HG03025 (cell line): ENCODE data around the gene FAM117A.
"Not testable (repeated sequence)": the region's sequence is repeated elsewhere in the genome, so short reads cannot be mapped to it uniquely, and the experiment has no call there.

Experiments used
- ATAC-seq: cut with Tn5 transposase; IDR thresholded peaks from one replicate; pipeline ENCODE4 v1.9.1; 2021; ENCODE audit warnings: mild to moderate bottlenecking, moderate library complexity; ENCODE audit not compliant: unreplicated experiment, low FRiP score

The FAM117A gene

DNA sequence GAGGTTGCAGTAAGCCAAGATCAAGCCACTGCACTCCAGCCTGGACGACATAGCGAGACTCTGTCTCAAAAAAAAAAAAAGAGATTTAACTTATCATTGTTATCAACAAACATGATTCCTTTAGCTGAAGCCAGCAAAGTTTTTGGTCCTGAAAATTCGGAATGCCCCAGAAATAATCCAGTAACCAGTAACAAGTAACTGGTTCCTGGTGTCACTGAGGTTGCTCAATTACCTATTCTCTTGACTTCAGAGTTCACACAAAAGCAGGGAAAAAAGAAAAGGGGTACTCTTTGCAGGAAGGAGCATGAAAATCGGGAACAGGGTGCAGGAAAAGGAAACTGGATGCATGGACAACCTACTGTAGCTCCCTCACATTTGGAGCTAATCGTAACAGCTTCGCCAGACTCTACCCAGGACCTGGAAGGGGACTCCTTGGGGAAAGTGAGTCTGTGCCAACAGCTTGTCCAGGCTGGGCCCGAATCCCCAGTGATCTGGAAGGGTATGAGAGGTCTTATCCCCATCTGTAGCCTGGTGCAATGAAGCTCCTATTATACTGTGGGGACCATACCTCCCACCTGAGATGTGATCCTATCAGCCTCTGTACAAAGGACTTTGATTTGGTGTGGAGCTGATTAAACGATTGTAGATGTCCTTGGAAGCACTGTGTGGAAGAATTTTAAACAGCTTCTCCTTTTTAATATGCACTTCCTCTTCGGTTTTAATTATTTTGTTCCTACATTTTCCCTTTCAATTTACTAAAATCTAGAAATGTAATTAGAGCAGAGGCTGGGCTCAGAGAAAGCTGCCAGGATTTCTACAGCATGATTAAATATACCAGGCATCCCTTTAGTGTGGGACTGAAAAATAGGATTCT is 82.6 kb downstream of the FAM117A start:
- ATAC-seq = no peak

DNA sequence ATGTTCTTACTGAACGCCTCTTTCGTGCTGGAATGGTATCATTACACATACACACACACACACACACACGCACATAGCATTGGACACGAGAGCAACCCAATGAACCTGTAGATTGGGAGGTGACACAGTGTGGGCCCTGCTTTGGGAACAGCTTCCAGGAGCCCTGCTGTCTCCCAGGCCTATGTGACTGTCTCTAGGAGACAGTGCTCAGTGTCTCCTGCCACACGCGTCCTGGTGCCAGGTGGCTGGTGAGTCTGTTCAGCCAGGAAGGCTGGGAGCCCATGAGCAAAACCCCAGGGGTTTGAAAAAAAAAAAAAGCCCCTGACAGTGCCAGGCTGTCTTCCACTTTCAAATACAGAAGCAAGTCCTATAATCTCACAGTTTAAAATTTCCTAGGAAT is 83.6 kb downstream of the FAM117A start:
- ATAC-seq = no peak

DNA sequence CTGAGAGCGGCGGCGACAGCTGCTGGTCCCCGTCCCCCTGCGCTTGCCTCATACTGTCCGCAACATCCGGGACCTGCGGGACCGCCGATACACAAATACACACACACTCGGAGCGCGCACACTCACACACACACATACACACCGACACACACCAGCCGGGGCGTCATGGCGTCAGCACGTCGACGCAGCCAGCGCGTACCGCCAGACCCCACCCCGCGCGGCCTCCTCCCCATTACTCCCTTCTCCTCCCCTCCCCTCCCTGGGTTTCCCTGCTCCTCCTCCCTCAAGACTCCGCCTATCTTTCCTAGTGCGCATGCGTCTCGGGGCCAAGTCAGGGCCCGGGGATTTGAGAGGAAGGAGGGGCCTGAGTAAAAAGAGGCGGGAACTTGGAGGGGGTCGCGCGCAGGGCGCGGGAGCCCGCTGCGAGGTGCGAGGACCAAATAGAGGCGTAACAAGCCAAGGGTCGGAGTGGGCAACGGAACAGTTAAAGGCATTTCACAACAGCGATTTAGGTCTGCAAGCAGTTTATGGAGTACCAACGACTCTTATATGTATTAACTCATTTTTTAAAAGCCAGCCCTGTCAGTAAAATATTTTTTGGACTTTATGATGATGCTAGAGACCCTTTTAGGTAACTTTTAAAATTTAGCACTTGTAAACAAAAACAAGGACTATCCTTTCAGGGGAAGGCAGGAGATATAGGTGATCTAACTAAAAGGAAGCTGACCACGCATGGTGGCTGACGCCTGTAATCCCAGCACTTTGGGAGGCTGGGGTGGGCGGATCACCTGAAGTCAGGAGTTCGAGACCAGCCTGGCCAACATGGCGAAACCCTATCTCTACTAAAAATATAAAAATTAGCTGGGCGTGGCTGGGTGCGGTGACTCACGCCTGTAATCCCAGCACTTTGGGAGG is 85.7 kb downstream of the FAM117A start, which contains the start of gene SPOP:
TSS of gene SPOP (minus strand) at position 165 of the 915 bp plus-strand sequence. CDS start 55,287 bp downstream, outside the sequence.
- ATAC-seq = peak; percentile 73

DNA sequence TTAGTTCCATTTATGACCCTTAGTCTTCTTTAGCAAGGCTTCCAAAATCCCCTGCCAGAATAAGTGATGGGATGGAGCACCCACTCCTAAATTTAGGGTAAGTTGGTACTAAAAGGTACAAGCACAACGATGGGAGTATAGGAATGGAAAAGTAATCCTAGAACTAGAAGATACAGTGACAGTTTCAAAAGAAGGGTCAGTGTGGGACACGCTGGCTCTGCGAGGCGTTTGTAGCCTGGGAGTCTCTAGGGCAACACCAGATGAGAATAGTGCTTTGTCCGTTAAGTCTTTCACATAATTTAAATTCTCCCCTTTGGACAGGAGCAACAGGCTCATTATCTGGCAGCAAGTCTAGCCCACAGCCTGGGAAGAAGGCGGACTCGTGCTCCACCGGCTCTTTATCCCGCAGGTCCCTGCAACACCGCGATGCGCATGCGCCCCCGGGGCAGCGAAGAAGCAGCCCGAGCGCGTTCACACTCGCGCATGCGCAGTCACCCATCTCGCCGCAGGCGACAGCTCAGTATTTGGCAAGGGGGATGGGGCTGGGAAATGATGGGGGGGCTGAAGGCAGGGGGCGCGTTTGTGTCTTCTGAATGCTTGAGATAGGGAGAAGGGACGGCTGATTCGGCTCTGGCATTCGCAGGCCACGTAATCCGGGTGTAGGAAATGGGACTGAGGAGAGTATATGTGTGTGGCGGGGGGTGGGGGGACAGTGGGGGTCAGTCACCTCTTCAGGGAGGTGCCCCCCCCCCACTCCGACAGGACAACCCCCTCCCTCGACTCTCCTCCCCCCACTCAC is 86.6 kb downstream of the FAM117A start:
- peak; percentile 73 for ATAC-seq

DNA sequence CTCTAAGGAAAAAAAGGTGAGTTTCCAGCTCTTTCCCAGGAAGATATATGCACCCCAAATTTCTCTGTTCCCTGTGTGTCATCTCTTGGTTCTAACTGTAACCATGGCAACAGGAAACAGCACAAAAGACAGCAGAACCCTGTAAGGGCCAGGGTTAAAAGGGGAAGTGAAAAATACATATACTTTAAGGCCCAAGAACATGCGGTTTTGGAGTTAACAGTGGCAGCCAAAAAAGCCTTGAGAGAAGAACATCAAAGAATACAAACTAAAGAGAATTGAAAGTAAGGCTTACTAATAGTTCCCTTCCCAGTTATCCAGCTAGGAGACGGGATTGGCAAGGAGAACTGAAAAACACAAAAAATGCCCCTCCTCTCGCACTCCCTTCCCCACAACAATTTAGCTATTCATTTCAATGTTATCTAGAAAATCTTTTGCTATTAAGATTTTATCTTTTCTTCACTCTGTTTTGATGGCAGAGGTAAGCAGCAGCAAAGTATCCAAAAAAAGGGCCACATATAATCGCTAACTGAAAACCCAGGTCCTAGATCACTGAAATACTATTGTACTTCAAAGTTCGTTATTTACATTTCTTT is 87.6 kb downstream of the FAM117A start:
- ATAC-seq = no peak

DNA sequence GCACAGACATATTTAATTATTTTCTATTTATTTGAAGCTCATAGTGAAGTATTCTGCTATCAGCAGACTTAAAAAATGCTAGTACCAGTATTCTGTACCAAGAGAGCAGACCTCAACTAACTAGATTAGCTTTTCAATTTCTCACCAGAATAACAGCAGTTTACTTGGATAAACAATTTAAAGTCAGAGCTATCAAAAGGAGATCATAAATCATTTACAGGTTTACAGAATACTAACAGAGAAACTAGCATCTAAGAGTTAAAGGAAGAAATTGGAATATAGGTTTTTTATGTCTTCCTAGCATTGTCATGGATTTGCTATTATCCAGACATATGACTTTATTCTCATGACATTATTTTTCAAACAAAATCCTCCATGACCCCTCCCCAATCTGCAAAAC is 89.4 kb downstream of the FAM117A start:
- ATAC-seq = no peak

DNA sequence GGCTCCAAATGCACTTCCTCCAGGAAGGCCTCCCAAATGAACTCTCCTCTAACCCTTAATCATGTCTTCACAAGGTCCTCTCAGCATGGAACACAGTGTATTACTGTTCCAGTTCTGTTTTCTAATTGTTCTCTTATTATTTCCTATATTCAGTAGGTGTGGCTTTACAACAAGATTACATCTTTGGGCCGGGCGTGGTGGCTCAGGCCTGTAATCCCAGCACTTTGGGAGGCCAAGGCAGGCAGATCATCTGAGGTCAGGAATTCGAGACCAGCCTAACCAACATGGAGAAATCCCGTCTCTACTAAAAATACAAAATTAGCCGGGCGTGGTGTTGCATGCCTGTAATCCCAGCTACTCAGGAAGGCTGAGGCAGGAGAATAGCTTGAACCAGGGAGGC is 90.3 kb downstream of the FAM117A start:
- not testable (repeated sequence) for ATAC-seq

DNA sequence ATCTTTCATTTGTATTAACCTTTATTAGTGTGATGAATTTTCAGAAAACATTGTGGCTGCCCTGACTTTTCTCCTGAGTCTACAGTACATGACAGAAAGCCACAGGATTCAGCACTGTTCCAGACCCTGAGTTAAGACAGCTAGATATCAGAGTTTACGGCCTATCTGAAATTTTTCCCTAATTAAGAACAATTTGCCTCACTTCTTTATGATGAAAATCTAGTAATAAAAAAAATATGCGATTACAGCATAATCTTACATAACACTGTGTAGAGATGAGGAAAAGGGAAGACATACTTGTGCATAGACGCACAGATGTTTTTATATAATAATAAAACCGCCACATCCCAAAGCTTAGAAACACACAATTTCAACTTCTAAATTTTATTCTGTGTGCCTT is 93.3 kb downstream of the FAM117A start:
- no peak for ATAC-seq

DNA sequence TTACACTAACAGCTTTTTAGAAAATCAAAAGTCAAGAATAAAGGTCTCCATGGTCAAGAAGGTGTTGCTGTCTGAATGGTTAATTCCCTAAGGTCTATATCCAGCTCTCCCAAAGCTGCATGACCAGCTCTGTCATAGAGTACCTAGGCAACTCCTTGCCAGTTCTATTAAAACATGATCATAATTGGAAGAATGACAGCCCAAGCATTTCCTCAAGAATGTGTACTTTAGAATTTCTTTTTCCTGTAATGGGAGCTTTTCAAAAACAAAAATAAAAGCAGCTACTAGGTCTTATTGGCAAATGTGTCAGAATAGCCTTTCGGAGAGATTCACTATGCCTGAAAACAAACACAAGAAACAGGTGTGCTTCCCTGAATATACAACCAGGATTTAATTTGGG is 93.9 kb downstream of the FAM117A start:
- ATAC-seq = no peak

DNA sequence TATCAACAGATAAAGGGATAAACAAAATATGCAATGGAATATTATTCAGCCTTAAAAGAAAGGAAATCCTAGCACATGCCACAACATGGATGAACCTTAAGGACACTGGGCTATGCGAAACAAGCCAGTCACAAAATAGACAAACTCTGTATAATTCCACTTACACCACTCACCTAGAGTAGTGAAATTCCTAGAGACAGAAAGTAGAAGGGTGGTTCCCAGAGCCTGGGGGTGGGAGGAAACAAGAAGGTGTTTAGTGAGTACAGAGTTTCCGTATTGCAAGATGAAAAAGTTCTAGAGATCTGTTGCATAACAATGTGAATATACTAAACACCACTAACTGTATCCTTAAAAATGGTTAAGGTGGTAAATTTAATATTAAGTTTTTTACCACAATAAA is 96.1 kb downstream of the FAM117A start:
- no peak for ATAC-seq

DNA sequence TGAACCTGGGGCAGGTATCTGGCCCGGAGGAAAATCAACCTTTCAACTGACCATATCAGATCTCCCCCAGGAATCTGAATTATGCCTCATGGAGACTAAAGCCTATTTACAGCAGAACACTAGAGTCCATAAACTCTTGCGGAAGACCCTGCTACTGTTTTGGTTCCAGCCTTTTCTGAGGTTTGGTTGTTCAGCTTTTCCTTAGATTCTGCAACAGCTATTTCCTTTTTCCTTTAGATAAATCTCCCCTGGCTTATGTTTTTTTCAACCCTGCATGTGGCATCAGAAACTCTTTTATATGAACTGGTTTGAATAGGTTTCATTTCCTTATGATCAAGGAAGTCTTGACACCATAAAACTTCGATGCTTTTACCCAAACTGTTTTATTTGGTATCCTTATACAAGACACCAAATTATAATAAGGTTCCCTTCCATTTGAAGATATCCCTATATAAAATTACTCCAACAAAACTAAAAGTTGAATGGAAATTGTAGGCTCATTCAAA is 99.2 kb downstream of the FAM117A start:
- ATAC-seq = no peak
